ENCODE measurements around the gene TRIM7.
"Not testable (repeated sequence)": the region's sequence is repeated elsewhere in the genome, so short reads cannot be mapped to it uniquely, and the experiment has no call there.

TRIM7 gene

DNA sequence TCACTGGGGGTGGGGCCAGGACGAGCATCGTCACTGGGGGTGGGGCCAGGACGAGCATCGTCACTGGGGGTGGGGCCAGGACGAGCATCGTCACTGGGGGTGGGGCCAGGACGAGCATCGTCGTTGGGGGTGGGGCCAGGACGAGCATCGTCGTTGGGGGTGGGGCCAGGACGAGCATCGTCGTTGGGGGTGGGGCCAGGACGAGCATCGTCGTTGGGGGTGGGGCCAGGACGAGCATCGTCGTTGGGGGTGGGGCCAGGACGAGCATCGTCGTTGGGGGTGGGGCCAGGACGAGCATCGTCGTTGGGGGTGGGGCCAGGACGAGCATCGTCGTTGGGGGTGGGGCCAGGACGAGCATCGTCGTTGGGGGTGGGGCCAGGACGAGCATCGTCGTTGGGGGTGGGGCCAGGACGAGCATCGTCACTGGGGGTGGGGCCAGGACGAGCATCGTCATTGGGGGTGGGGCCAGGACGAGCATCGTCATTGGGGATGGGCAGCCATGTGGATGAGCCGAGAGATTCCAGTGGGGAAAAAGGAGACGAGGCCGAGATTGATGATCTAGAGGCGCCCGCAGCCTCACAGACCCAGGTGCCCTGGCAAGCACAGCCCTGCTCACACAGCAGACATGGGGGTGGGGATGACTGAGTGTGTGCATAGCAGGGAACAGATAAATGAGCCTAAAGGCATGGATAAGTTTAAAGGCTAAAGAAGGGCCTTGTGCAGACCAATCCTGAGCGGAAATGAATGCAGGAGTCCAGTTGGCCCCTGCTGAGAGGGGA is 44.1 kb downstream of the TRIM7 start:
- H3K27ac ChIP-seq: peak overlapping the region; percentile 32
- DNase-seq (ENCODE audit: low read depth, low spot score): not testable (repeated sequence)

DNA sequence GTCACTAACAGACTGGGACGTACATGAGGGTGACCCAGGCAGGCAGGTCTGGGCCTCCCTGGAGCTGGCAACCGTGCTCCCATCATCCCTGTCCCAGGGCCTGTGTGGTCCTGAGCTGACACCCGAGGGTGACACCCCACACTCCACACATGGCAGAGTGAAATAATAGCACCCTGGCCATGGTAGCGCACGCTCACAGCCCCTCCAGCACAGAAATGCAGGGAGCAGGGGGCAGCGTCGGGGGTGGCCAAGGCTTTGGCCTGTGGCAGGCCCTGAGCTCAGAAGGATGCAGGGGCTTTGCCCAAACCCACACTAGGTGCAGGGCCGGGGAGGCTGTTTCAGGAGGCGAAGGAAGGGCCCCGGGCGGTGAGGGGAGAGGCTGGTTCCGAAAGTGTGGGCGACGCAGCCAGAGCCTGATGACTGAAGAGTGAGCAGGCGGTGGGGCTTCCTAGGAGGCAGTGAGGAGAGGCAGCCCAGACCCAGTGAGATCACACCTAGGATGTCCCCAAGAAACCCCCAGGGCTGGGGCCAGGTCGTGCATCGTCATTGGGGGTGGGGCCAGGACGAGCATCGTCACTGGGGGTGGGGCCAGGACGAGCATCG is 44.7 kb downstream of the TRIM7 start:
- DNase-seq (ENCODE audit: low read depth, low spot score): no peak
- H3K27ac ChIP-seq: peak overlapping the region; percentile 55

DNA sequence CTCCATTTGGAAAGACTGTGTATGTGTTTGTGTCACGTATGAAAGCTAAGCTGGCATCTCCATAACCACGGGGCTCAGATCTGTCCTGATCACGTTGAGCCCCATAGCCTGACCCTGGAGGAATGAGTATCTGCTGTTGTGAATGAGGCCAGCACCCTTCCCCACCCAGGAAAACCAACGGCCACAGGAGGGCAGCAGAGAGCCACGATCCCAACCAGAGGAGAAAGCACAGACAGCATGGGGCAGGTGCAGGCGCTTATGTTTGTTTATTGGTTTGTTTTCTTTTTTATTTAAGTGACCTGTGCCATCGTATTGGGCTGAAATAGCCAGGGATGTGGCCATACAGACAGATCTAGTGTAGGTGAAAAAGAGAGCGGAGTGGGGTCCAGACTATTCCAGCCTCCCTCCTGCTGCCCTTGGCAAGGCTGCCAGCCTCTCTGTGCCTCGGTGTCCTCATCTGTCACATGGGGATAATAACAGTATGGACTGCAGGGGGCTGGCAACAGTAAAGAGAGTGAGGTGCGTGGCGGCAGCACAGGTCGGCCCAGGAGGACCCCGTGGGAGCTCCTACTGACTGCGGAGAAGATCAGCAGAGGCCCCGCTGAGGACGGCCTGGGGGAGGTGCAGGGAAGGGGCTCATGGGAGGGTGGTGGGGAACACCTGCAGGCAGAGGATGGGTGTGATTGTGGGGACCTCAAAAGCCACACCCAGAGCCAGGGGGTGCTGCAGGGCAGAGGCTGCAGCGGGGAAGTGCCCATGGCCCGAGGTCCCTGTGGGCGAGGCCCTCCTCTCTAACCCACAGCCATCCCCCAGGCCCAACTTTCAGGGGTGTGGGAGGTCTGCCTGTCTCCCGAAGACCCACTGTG is 45.5 kb downstream of the TRIM7 start:
- peak overlapping the region; percentile 55 for H3K27ac ChIP-seq
- no peak for DNase-seq (ENCODE audit: low read depth, low spot score)

DNA sequence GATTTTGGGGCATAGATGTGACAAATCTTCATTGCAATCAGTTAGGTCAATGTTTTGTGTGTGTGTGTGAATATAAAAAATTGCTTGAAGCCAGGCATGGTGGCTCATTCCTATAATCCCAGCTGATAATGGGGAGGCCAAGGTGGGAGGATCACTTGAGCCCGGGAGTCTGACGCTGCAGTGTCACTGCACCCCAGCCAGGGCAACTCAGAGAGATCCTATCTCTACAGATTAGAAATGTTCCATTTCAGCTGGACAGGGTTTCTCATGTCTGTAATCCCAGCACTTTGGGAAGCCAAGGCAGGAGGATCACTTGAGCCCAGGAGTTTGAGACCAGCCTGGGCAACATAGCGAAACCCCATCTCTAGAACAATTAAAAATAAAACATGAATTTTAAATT is 46.1 kb downstream of the TRIM7 start:
- H3K27ac ChIP-seq: no peak overlapping the region
- DNase-seq (ENCODE audit: low read depth, low spot score): no peak

DNA sequence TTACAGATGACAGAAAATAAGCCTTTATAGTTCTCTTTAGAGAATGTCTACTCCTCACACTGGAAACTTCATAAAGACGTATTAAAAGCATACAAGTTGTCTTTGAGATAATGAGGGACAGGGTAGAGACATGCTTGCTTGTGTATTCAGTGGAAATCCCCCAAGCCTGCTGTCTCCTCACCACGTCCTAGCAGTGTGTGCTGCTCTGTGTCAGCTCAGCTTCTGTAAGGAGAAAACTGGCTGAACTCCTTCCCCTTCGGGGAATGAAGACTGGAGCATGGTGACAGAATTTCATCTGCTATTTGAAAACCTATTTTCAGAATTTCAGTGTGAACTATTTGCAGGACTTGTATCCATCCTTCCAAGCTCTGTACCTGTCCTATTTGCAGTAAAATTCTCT is 48.2 kb downstream of the TRIM7 start:
- DNase-seq (ENCODE audit: low read depth, low spot score): no peak
- H3K27ac ChIP-seq: no peak overlapping the region

DNA sequence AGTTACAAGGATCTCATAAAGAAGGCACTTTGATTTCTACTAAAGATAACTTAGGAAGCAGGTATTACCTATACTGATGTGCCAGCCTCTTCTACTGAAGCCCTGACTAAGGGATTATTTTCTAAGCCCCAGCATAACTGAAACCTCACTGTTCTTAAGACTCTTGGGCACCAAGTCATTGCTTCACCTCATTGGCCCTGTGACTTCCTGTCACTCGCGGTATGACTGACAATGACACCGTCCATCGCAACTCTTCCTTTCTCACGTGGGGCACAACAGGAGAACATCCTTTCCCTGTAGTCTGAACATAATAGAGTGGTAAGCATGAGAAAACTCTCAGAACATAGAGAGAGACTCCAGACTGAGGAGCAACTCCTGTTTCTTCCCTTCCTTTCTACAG is 51.2 kb downstream of the TRIM7 start:
- no peak overlapping the region for H3K27ac ChIP-seq
- no peak for DNase-seq (ENCODE audit: low read depth, low spot score)

DNA sequence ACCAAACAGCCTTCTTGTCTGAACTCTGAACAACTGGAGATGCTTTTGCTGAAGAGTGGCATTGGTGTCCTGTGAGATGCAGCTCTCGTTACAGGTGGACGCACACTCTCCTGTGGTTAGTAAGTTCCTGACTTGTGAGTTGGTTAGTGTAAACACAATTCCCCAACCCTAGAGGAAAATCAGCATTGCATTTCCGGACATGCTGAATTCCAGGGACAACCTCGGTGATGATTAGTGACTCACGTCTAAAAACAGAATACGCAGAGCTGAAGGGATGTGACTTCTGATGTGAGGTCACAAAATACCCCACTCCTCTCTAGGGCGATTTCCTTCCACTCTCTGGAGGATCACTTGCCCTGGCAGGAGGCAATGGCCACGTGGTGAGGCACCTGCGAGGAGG is 52.6 kb downstream of the TRIM7 start:
- H3K27ac ChIP-seq: peak overlapping the region; percentile 55
- DNase-seq (ENCODE audit: low read depth, low spot score): no peak

DNA sequence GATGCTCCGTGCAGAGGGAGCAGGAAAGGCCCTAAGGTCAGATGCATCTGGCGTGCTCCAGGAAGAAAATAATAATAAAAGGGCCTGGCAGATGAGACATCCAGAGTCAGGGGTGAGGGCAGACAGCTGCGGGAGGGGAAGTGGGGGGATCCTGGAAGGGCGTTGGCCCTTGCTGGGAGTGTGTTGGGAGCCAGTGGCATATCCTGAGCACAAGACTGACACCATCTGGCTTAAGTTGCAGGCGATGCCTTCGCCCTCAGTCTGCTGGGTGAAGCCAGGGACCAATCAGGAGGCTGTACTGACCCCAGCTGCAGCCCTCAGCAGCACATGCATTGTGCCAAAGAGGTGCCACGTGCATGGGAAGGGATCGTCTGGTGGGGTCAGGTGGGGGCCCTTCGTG is 53.9 kb downstream of the TRIM7 start:
- no peak overlapping the region for H3K27ac ChIP-seq
- no peak for DNase-seq (ENCODE audit: low read depth, low spot score)

DNA sequence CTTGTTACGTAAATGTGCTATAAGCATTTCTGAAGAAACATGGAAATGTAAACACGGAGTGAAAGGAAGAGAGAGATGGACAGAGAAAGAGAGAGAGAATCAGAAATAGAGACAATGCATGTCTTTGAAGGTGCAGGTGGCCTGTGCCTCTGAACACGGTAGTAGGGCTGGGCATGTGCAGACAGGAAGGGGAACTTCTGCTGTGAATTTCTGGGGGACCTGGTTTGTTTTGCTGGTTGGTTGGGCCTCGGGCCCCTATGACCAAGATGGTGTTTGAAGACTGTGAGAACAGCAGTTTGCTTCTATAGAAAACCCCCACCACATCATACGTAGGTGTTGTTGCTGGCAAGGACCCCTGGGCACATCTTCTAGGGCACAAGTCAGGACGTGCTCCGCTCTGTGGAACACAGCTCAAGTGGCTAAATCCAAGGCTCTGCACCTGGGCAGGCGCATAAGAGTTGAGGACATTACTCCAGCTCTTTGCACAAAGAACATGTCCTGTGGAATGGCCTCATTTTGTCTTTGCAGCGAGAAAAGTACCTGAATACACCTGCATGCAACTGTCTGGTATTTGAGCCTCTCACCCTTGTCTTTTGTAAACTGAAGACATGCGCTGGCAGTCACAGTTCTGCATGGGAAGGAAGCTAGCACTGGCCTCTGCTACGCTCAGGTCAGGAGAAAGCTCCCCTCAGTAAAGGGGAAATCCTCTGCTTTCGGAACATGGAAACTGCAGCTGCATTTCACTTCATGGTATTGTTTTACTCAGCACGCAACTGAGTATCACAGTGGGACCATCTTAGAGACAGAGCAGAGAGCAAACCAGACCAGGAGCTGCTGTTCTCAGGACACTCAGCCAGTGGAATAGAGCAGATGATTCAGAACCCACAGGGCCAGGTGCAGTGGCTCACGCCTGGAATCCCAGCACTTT is 54.9 kb downstream of the TRIM7 start:
- no peak overlapping the region for H3K27ac ChIP-seq
- no peak for DNase-seq (ENCODE audit: low read depth, low spot score)

DNA sequence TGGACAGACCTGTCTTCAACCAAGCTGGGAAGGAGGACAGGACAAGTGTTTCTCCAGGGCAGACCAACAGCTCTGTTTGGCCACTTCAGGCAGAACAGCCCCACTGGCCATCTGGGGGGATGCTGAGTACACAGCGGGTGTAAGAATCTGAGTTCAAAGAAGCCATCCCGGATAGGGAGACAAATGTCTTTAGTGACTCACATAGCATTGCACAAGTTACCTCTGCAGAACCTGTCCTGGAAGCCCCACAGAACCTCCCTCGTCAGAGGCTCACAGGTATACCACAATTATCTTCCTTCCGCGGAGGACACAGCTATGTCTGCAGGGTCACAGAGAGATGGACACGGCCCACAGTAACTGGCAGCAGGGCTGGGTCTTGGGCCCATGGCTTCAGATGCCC is 55.6 kb downstream of the TRIM7 start:
- H3K27ac ChIP-seq: no peak overlapping the region
- no peak for DNase-seq (ENCODE audit: low read depth, low spot score)

DNA sequence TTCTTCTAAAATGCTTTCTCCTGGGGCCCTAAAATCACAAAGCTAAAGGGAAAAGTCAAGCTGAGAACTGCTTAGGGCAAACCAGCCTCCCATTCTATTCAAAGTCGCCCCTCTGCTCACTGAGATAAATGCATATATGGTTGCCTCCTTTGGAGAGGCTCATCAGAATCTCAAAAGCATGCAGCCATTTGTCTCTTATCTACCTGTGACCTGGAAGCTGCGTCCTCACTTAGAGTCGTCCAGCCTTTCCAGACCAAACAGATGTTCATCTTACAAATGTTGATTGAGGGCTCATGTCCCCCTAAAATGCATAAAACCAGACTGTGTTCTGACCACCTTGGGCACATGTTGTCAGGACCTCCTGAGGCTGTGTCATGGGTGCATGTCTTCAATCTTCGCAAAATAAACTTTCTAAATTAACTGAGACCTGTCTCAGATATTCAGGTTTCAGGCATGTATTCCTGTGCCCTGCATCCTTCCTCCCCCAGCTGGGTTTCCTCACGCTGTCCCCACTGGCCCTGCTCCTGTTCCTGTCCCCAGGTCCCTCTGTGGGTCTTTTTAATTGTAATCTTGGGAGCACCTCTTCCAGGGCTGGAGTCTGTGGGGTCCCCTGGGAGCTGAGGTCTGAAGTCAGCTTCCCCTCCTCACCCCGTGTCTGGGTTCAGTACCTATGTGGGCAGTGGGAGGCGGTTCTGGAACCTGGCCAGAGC is 57.9 kb downstream of the TRIM7 start, which contains the start of gene OR2V2:
Gene OR2V2 (plus strand): TSS at position 660 of the 710 bp plus-strand sequence. CDS start 7,357 bp downstream, outside the sequence.
- DNase-seq (ENCODE audit: low read depth, low spot score); H3K27ac ChIP-seq: not testable (repeated sequence)

DNA sequence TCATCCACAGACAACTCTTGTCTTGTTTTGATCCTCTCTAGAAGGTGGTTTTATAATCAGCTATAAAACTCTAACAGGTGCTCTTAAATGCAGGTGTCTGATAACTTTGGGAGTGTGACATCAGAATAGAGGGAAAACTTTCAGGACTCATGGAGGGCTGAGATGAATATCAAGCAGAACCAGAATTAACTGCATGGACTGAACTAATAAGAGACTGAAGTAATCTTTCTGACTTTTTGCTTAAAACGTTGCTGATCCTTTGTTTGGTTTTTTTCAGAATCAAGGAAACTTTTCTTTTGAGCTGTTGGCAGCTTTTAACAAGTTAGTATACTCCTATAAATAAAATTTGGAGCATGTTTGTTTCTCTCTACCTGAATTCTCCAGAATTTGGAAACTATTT is 59.9 kb downstream of the TRIM7 start:
- no peak overlapping the region for H3K27ac ChIP-seq
- no peak for DNase-seq (ENCODE audit: low read depth, low spot score)

Data from epithelial cell of prostate (primary cell).